ENCODE results near the gene SLC48A1.

The SLC48A1 gene

GRCh38 chr12:47758834-47759690 lies 14.0 kb upstream of the SLC48A1 start, which contains the start of gene RAPGEF3:
TSS of gene RAPGEF3 (minus strand) at chr12:47758880. CDS start at chr12:47758556, 324 bp downstream.
- peak; percentile 77 for DNase-seq

- DNase-seq: no peak
Measured at GRCh38 chr12:47762850-47763465, 10.1 kb upstream of the SLC48A1 start.

- no peak for DNase-seq
Measured at GRCh38 chr12:47763481-47764346, 9.3 kb upstream of the SLC48A1 start.

- DNase-seq: peak; percentile 32
Measured at GRCh38 chr12:47766502-47767215, 6.4 kb upstream of the SLC48A1 start.

- peak; percentile 70 for DNase-seq
Measured at GRCh38 chr12:47767216-47767724, 5.8 kb upstream of the SLC48A1 start.

GRCh38 chr12:47768323-47768811 lies 4.7 kb upstream of the SLC48A1 start:
- no peak for DNase-seq

- no peak for DNase-seq
Measured at GRCh38 chr12:47769234-47770085, 3.6 kb upstream of the SLC48A1 start.

GRCh38 chr12:47770086-47770726 lies 2.8 kb upstream of the SLC48A1 start:
- no peak for DNase-seq

GRCh38 chr12:47771304-47771703 lies 1.7 kb upstream of the SLC48A1 start:
- no peak for DNase-seq

GRCh38 chr12:47772094-47772660 lies 861 bp upstream of the SLC48A1 start:
- DNase-seq: no peak

- DNase-seq: no peak
Measured at GRCh38 chr12:47772738-47773061, 338 bp upstream of the SLC48A1 start.

GRCh38 chr12:47773858-47774580 lies 981 bp downstream of the SLC48A1 start:
- no peak for DNase-seq

- DNase-seq: no peak
Measured at GRCh38 chr12:47774663-47775062, 1.6 kb downstream of the SLC48A1 start.

- DNase-seq: no peak
Measured at GRCh38 chr12:47775100-47775911, 2.3 kb downstream of the SLC48A1 start.

GRCh38 chr12:47776471-47777143 lies 3.6 kb downstream of the SLC48A1 start:
- DNase-seq: no peak

GRCh38 chr12:47777151-47777550 lies 4.1 kb downstream of the SLC48A1 start:
- DNase-seq: no peak

GRCh38 chr12:47777741-47778558 lies 4.9 kb downstream of the SLC48A1 start:
- DNase-seq: no peak
